Retina (tissue), 1 donor: ENCODE data around the gene NRXN2.

Source experiments
- DNase-seq: peaks from one replicate; pipeline ENCODE4 v3.0.0-alpha.2; 2016

Gene NRXN2

GRCh38 chr11:64742889-64743590 is 20.0 kb upstream of the NRXN2 start:
- DNase-seq: peak; percentile 34

DNA sequence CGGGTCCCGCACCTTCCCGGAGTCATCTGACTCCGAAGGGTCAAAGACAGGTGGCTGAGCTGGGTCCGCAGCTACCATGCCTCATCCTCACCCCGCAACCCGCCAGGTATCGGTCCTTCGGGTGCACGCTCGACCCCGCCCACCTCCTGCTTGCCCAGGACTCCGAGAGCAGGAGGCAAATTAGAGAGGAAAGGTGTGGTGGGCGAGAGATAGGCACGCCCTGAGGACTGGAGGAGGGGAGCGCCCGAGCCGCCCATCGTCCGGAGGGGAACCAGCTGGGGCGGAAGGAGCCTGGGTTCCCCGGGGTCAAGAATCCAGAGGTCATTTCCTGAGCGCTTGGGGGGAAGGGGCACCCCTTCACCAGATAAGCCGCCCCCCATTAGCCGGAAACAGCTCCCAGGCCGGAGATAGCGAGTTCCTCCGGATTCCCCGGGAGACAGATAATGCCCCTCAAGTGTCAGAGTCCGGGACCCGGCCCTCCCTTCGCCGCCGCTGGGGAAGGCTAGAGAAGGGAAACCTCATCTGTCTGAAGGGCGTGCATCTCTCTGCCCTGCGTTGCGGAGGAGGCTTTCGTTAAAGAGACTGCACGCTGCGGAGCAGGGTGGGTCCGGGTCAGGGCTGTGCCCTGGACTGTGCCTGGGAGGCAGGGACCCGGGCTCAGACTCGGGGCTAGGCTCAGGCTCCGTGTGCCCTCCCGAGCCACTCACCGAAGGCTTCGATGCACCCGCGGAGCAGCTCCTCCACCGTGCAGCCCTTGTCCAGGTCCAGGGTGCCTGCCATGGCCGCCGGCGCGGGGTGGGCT is 19.3 kb upstream of the NRXN2 start:
- peak; percentile 60 for DNase-seq

DNA sequence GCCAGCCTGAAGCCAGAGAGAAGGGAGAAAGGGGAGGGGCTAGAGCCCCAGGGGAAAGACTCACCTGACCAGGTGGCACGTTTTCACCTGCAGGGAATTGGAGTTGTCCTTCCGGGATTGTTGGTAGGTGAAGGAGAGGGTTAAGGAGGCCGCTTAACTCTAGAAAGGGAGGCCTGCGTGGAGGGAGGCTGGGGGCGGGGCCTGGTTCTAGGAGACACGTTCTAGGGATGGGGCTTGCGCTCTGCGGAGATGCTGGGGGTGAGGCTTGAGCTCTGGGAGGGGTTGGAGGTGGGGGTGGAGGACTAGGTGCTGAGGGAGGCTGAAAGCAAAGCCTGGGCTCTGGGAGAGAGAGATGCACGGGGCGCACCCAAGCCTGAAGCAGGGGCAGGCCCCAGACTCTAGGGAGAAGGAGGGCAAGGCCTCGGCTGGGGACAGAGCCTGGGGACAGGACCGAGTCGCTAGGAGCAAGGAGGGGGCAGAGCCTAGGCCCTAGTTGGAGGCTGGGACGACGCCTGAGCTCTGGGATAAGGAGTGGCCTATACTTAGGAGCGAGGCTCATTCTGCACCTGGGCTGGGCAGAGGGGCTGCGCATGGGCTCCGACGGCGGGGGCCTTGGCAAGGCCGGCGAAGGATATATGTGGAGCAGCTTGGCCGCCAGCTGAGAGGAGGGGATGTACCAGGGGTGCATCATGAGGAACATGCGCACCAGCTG is 18.5 kb upstream of the NRXN2 start:
- DNase-seq: no peak

GRCh38 chr11:64739871-64740270 is 16.9 kb upstream of the NRXN2 start:
- no peak for DNase-seq

DNA sequence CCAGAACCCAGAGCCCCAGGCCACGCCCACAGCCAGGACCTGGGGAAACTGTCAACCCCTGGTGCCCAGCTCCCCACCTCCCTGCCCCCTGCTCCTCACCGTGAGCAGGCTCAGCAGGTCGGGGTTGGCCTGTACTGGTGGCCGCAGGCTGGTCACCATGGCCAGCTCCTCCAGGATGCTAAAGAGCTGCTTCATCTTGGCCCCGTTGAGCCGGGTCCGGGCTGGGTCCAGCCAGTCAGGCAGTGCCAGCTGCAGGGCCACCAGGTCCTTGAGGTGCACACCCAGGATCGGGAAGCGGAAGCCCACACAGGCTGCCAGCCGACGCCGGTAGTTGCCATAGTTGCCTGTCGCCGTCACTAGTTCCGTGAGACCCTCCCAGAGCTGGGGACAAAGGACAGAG is 13.7 kb upstream of the NRXN2 start:
- DNase-seq: no peak

DNA sequence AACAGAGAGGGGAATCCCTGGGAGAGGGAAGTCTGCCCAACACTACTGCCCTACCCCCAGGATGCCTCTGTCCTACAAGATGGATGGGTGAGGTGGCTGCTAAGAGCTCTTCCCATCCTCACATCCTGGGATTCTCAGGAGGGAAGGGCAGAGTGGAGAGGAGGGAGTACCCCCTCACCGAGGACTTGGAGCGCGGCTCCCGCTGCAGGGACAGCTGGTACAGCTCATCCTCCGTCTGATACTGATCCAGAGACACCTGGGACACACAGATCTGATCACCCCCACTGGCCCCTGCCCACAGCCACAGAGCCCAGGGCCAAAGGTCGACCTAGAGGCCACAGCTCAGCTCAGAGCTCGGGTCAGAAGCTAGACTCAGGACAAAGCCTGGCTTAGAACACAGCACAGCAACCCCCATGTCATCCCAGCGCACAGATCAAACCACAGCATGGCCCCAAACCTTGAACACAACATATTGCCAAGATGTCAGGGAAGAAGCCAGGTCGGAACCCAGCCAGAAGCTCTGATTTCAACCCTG is 12.8 kb upstream of the NRXN2 start:
- DNase-seq: no peak

DNA sequence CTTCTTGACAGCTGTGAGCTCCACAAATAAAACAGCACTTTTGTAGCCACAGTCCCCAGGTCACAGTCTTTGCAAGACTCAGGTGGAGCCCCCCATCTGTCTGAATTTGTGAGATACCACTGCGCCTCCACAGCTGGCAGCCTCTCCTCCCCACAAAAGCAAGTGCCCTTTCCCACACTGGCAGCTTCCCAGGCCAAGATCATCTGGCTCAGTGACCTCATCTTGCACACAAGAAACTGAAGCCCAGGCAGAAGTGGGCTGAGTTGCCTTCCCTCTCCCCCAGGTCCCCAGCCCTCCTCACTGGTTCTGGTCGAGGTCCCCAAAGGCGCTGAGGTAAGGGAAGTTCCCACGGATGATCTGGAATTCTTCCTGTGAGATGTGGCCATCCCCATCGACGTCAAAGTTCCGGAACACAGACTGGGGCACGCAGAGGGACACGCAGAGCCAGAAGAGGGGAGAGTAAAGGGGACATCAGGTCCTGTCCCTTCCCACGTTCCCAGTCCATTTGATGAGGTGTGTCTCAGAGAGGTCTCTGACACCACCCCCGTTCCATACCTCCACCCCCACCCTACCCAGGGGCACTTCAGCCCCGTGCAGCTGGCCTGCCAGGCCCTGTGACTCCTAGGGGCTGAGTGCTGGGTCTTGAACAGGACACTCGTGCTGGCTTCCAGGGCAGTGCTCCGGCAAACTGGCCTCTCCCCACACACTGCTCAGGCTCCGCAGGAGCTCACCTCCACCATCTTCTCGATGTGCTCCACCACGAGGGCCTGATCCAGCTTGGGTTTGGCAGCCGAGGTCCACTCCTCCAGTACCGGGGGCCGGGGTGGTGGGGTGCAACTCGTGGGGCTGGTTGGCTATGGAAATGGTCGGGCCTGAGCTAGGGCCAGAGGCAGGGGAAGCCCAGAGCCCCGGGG is 12.1 kb upstream of the NRXN2 start:
- no peak for DNase-seq

DNA sequence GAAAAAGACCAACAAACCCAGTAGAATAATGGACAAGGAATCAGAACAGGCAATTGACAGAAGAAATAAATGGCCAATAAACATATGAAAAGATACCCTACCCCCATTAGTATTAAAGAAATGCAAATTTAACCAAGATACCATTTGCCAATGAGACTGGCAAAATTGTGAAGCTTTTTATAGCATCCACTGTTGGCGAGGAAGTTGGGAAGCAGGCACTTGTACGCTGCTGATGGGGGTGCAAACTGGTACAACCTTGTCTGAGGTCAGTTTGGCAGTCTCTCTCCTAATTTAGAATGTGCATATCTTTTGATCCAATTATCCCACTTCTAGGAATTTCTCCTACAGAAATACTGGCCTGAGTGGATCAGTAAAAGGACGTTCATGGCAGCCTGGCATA is 8.6 kb upstream of the NRXN2 start:
- DNase-seq: no peak

GRCh38 chr11:64729851-64730382 is 6.9 kb upstream of the NRXN2 start:
- peak; percentile 50 for DNase-seq

DNA sequence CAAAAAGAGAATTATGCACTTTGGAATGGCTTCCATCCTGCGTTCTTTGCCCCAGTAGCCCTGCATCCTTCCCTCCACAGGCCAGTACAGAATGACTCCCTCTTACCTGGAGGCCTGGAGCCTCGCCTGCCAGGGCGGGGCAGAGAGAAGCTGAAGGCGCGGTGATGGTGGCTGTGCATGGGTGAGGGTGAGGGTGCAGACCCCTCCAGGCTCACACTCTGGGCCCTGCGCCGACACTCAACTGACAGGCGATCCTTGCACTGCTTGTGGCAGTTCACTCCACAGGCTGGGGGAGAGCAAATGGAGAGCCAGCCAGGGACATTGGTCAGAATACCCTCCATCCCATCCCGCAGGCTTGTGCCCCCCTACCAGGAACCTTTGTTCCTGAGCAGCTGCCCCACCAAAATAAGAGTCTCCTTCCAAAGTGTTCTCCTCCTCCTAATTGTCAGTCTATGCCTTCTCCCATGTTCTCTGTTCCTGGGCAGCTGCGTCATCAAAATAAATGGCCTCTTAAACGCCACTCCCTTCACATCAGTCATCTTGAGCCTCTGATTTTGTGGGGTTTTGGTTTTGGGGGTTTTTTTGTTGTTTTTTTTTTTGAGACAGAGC is 5.9 kb upstream of the NRXN2 start:
- no peak for DNase-seq

DNA sequence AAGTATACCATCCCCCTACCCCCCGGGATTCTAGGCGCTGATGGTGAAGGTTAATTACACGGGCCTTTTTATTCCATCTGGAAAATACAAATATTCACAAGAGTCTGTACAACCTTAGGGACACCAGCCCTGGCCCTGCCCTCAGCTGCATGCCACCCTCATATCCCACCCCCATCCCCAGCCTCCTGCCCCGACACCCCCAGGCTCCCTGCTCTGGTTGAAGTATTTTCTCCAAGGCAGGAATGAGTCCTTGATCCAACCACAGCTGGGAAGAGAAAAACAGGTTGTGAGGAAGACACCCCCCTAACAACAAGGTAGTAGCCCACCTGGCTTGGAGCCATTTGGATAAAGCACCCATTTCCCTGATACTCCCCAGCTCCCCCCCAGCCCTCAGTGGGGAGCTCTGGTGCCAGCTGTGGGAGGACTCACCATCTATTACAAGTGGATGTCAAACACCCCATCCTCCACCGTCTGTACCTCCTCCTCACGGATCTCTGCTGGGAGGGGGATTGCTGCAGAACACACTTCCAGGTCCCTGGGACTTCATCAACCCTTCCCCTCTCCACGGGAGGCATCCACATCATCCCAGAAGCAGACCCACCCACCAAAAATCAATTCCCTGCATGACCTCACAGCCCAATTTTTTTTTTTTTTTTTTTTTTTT is 4.0 kb upstream of the NRXN2 start:
- no peak for DNase-seq

- peak; percentile 64 for DNase-seq
Observed at GRCh38 chr11:64726211-64726641, 3.2 kb upstream of the NRXN2 start.

- DNase-seq: peak; percentile 65
Observed at GRCh38 chr11:64724863-64725532, 2.0 kb upstream of the NRXN2 start.

DNA sequence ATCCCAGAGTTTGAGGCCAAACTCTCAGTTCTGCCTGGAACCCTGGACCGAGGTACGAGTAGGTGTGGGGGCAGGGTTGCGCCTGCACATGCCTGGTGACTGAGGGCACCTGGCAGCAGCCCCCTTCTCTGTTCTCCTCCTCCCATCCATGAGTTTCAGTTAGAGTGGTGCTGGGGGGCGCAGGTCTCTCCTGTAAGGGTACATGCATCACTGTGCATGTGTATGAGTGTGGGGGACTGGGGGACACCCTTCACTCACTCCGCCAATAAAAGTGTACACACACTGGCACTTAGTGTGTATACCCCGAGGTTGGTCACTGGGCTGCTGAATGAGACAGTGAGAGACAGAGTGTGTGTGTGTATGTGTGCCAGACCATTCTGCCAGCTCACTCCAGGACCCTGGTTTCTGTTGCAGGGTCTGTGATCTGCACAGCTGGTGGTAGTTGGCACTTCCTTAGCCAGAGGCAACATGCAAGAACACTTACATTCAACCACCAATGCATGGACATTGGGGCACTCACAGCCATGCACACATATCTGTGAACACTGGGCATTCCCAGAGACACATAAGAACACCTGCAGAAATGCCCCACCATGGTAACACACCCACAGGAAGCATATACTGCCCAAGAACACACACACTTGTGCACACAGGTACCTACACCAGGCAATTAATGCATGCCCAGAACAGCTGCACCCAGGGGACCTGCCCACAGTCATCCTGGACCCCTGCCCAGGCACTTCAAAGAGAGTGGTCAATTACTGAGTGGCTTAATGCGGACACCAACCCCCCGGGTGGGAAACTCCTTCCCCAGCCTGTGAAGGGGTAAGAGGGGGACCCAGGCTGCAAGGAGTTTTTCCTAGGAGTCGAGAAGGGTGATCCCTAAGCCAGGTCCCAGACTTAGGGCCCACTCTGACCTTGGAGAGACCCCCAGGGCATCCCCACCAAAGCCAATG is 1.2 kb upstream of the NRXN2 start:
- no peak for DNase-seq

DNA sequence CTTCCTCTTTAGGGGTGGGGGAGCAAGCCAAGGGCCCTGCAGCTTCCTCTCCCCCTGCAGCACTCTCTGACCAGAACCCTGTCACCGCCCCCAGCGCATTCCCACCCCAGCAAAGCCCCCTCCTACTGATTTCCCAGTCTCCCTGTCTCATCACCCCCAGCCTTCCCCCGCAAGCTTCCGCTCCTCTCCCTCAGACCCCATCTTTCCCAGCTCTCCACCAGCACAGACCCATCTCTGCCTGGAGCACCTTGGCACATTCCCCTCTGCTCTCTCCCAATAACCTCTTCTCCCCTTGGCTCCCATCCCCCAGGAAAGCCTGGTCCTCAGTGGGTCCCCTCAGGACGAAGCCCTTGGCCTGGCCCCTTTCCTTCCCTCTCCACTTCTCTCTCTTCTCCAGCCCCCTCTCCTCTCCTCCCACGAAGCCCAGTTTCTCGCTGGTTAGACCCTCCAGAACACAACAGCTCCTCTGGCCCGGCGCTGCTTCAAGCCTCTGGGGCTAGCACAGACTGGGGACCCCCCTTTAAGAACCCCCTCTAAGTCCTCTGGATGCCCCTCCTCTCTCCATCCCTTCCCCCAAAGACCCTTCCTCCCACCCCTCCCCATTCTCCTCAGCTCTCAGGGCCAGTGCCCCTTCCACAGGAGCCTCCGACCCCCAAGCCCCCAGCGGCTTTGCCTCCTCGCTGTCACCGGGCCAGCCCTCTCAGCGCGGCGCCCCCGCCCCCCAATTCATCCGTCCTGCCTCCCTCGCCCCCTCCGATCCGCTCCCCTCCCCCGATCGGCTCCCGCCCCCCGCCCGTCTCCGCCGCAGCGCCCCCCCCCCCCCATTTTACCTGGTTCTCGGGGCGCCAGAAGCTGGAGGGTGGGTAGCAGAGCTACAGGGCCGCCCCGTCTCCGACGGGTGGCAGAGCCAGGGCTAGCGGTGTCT is 594 bp downstream of the NRXN2 start:
- DNase-seq: peak; percentile 47

DNA sequence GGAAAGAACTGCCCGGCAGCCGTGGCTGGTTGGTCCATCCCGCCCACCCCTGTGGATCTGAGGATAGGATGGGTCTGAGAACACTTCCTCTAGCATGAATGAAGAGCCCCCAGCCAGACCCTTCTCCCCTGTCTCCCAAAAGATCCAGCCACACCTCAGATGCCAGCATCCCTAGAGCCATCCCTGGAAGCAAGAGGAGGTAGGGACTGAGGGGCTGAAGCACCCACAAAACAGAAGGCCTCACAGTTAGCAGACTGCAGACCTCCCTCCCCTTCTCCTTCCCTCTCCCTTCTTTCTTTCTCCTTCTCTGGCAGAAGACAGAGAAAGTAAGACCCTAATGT is 1.7 kb downstream of the NRXN2 start:
- DNase-seq: no peak

DNA sequence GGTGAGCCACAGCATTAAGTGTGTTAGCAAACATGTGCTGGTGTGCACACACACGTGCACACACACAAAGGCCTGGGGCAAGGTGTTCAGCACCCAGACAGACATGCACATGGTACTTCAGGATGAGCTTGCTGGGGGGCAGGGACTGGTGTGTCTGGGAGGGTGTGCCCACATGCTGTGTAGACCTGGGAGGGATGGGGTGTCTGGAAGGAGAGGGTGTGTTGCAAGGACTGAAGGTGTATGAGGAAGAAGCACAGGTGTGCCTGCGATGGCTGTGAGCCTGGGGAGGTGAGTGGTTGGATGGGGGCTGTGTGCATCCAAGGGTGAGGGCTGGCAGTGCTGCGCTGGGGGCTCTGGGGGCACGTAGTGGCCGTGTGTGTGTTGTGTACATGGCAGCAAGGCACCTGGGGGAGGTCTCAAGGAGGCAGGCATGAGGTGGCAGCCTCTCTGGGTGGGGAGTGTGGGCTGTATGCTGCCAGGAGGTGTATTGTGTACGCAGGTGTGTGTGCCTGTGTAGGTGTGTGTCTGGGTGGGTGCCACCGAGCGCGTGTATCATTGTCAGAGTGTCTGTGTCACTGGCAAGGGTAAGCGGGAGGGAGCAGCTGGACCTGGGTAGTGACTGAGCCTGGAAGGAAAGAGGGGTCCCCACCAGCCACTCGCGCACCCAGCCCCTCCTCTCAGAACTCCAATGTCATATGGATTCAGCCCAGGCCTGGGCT is 2.2 kb downstream of the NRXN2 start:
- no peak for DNase-seq

- DNase-seq: no peak
Observed at GRCh38 chr11:64720167-64720566, 2.8 kb downstream of the NRXN2 start.
